Measurements from ENCODE around the gene MYO9B.

- TF ChIP-seq CTCF (IDR thresholded peaks at IDR 0.05; ENCODE audit: poor library complexity) (no peak), EZH2 (IDR thresholded peaks at IDR 0.05; ENCODE audit: borderline replicate concordance) (no peak), EZH2phosphoT487 (IDR thresholded peaks at IDR 0.05; ENCODE audit: low read depth, severe bottlenecking, unreplicated experiment) (no peak)
These were observed 183.7 kb downstream of the MYO9B start for GRCh38 chr19:17259118-17259780.

All from hepatocyte (in vitro differentiated cells).